Karpas-422 (cell line): ENCODE results near the gene SLC26A8. TPM values are rescaled to one million over a fixed set of nuclear protein-coding genes. Genes with fewer than 3 reads are reported as not detected.

Experiments used
- DNase-seq: peaks from one replicate; pipeline ENCODE4 v3.0.0-alpha.2; 2015
- H2AFZ ChIP-seq: fragments of 200-600 bp; sonication (generic); 2 replicates; pipeline ENCODE4 v1.6.1; 2014; ENCODE audit warnings: antibody characterized with exemption, low read length, mixed read lengths
- H3K27ac ChIP-seq: fragments of 200-600 bp; sonication (generic); 2 replicates; pipeline ENCODE4 v1.5.1; 2014; ENCODE audit warnings: mild to moderate bottlenecking, low read length, moderate library complexity
- H3K27me3 ChIP-seq: fragments of 200-600 bp; sonication (generic); 2 replicates; pipeline ENCODE4 v1.6.1; 2014; ENCODE audit warnings: low read length, mixed read lengths
- H3K36me3 ChIP-seq: fragments of 200-600 bp; sonication (generic); 2 replicates; pipeline ENCODE4 v1.6.1; 2014; ENCODE audit warnings: low read length, mixed read lengths; ENCODE audit not compliant: insufficient read depth
- H3K4me1 ChIP-seq: fragments of 200-600 bp; sonication (generic); 2 replicates; pipeline ENCODE4 v1.6.1; 2014; ENCODE audit warnings: mild to moderate bottlenecking, low read length, mixed read lengths
- H3K4me2 ChIP-seq: fragments of 200-600 bp; sonication (generic); 2 replicates; pipeline ENCODE4 v1.6.1; 2014; ENCODE audit warnings: low read length, low read depth, mild to moderate bottlenecking; ENCODE audit not compliant: poor library complexity, severe bottlenecking
- H3K4me3 ChIP-seq: fragments of 200-600 bp; sonication (generic); 2 replicates; pipeline ENCODE4 v1.5.1; 2014; ENCODE audit warnings: mild to moderate bottlenecking, antibody characterized with exemption, low read length, mixed read lengths
- H3K79me2 ChIP-seq: fragments of 200-600 bp; sonication (generic); 2 replicates; pipeline ENCODE4 v1.6.1; 2014; ENCODE audit warnings: mild to moderate bottlenecking, low read length, mixed read lengths
- H3K9ac ChIP-seq: fragments of 200-600 bp; sonication (generic); 2 replicates; pipeline ENCODE4 v1.6.0; 2014; ENCODE audit warnings: low read length
- H3K9me2 ChIP-seq: fragments of 200-600 bp; sonication (generic), shearing (Covaris generic); replicated peaks from 2 replicates; pipeline ENCODE4 v1.6.0; 2014; ENCODE audit warnings: mild to moderate bottlenecking, low read length, moderate library complexity; ENCODE audit not compliant: insufficient read depth
- H3K9me3 ChIP-seq: fragments of 300-700, 200-600 bp; sonication (generic); 2 replicates; pipeline ENCODE4 v1.6.1; 2014; ENCODE audit warnings: low read length, mixed read lengths
- H4K20me1 ChIP-seq: fragments of 200-600 bp; sonication (generic); 2 replicates; pipeline ENCODE4 v1.6.1; 2014; ENCODE audit warnings: mild to moderate bottlenecking, antibody characterized with exemption, low read length, low read depth; ENCODE audit not compliant: insufficient read depth
- total RNA-seq: library from RNA; depleted of rRNA; stranded (reverse); fragments of >200 nt; shearing (Covaris generic); gene quantifications from 2 replicates; pipeline ENCODE4 v1.2.3, GENCODE V29; 2014; ENCODE audit warnings: low replicate concordance

The SLC26A8 gene
- total RNA-seq, 1 experiment from 2014 or later = not detected

- Histone ChIP-seq H3K79me2 (peaks cover 94% of the 10 kb centered on the region), H3K4me2 (no peak overlapping the region), H3K27me3 (no peaks in the 10 kb centered on the region), H2AFZ (no peak overlapping the region), H3K9me3 (no peaks in the 10 kb centered on the region), H3K36me3 (peaks cover 14% of the 10 kb centered on the region; the same call in 1 of the 2 replicates), H3K9ac (no peak overlapping the region), H3K4me3 (no peak overlapping the region), H3K9me2 (no peaks in the 10 kb centered on the region), H3K4me1 (peaks cover 7% of the 10 kb centered on the region; the same call in 1 of the 2 replicates), H4K20me1 (no peaks in the 10 kb centered on the region), H3K27ac (no peak overlapping the region)
- no peak for DNase-seq
These were observed 25.1 kb upstream of the SLC26A8 start for GRCh38 chr6:36049582-36049981.

- H3K4me2 ChIP-seq = no peak overlapping the region
- H3K4me3 ChIP-seq = no peak overlapping the region
- no peak overlapping the region for H3K27ac ChIP-seq
- H3K36me3 ChIP-seq = no peaks in the 10 kb centered on the region
- no peak overlapping the region for H2AFZ ChIP-seq
- peaks cover 98% of the 10 kb centered on the region for H3K79me2 ChIP-seq
- DNase-seq = no peak
- no peaks in the 10 kb centered on the region; the same call in 1 of the 2 replicates for H4K20me1 ChIP-seq
- peaks cover 25% of the 10 kb centered on the region for H3K4me1 ChIP-seq
- H3K9me2 ChIP-seq = no peaks in the 10 kb centered on the region
- H3K9ac ChIP-seq = no peak overlapping the region
- no peaks in the 10 kb centered on the region for H3K27me3 ChIP-seq
- H3K9me3 ChIP-seq = no peaks in the 10 kb centered on the region
These were observed 18.3 kb upstream of the SLC26A8 start for GRCh38 chr6:36042618-36043260.

DNA sequence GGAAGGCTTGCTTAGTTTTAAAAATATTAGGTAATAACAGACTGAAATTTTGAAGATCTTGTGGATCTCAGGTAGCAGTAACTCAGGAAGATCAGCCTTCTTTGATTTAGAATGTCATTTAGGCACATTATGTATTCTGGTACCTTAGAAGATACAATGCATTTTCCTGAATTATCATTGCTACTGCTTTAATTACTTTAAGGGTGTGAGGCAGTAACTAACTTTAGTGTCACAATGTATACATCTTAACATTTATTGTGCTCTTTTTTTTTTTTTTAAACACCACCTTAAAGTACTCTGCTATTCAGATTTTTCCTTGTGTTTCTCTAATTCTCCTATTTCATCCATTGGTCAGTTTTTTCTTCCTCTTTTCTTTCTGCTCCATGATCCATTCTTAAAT is 16.5 kb upstream of the SLC26A8 start:
- Histone ChIP-seq H3K4me2 (no peak overlapping the region), H3K4me1 (peaks cover 25% of the 10 kb centered on the region), H3K79me2 (peaks cover 97% of the 10 kb centered on the region), H3K4me3 (no peak overlapping the region), H2AFZ (no peak overlapping the region), H3K9ac (no peak overlapping the region), H3K9me2 (no peaks in the 10 kb centered on the region), H3K9me3 (no peaks in the 10 kb centered on the region), H3K36me3 (no peaks in the 10 kb centered on the region), H4K20me1 (no peaks in the 10 kb centered on the region; the same call in 1 of the 2 replicates), H3K27ac (no peak overlapping the region), H3K27me3 (no peaks in the 10 kb centered on the region)
- DNase-seq = no peak

- Histone ChIP-seq H4K20me1 (no peaks in the 10 kb centered on the region; the same call in 1 of the 2 replicates), H3K4me3 (no peak overlapping the region), H3K4me2 (no peak overlapping the region), H3K9me2 (no peaks in the 10 kb centered on the region), H3K27me3 (no peaks in the 10 kb centered on the region), H3K27ac (no peak overlapping the region), H2AFZ (no peak overlapping the region), H3K9ac (no peak overlapping the region), H3K4me1 (peaks cover 25% of the 10 kb centered on the region), H3K79me2 (peaks cover 98% of the 10 kb centered on the region), H3K36me3 (no peaks in the 10 kb centered on the region), H3K9me3 (no peaks in the 10 kb centered on the region)
- DNase-seq = no peak
These were observed 14.7 kb upstream of the SLC26A8 start for GRCh38 chr6:36039112-36039511.

DNA sequence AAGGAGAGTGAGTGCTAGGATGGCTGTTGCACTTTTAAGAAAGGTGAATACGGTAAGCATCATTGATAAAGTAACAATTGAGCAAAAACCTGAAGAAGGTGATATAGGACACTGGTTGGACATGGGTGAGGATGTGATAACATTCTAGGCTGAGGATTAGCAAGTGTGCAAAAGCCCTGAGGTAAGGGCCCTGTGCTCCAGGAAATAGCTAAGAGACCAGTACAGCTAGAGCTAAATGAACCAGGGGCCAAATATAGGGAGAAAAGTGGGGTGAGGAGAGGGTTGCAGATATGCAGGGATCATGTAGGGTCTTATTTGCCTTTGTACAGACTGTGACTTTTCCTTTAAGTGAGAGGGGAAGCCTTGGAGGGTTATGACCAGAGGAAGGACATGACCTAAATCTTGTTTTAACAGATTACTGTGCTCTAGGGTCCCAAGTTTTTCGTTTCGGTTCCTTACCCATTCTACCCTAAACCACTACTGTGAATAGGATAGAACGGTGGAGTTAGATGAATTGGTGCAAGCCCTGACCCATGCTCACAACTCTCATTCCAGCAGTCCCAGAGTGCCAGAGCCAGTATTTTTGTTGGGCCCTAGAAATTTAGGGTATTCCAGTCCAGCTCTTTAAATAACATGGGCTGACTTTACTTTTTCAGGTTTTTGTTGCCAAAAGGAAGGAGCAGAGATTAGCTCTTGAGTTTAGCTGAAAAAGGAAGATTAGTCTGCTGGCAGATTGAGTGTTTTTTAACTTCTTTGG is 13.9 kb upstream of the SLC26A8 start:
- Histone ChIP-seq H3K4me2 (no peak overlapping the region), H3K27ac (no peak overlapping the region), H3K4me3 (no peak overlapping the region), H3K36me3 (no peaks in the 10 kb centered on the region), H2AFZ (no peak overlapping the region), H4K20me1 (no peaks in the 10 kb centered on the region; the same call in 1 of the 2 replicates), H3K79me2 (peaks cover 99% of the 10 kb centered on the region), H3K9me3 (no peaks in the 10 kb centered on the region), H3K9me2 (no peaks in the 10 kb centered on the region), H3K9ac (no peak overlapping the region), H3K27me3 (no peaks in the 10 kb centered on the region), H3K4me1 (peaks cover 25% of the 10 kb centered on the region)
- DNase-seq = no peak

DNA sequence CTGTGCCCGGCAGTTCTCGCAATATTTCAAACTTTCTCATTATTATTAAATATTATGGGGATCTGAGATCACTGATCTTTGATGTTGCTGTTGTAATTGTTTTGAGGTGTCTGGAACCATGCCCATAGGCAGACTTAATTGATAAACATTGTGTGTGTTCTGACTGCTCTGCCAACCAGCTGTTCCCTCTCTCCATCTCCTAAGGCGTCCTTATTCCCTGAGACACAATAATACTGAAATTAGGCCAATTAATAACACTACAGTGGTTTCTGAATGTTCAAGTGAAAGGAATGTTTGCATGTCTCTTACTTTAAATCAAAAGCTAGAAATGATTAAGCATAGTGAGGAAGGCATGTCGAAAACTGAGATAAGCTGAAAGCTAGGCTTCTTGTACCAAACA is 10.8 kb upstream of the SLC26A8 start:
- Histone ChIP-seq H3K9me3 (no peaks in the 10 kb centered on the region), H3K9ac (no peak overlapping the region), H3K9me2 (no peaks in the 10 kb centered on the region), H3K4me1 (peaks cover 33% of the 10 kb centered on the region), H2AFZ (no peak overlapping the region), H3K27ac (no peak overlapping the region), H3K4me3 (no peak overlapping the region), H3K27me3 (no peaks in the 10 kb centered on the region), H3K4me2 (no peak overlapping the region), H3K79me2 (peaks cover 99% of the 10 kb centered on the region), H4K20me1 (no peaks in the 10 kb centered on the region; the same call in 1 of the 2 replicates), H3K36me3 (no peaks in the 10 kb centered on the region)
- DNase-seq = no peak

DNA sequence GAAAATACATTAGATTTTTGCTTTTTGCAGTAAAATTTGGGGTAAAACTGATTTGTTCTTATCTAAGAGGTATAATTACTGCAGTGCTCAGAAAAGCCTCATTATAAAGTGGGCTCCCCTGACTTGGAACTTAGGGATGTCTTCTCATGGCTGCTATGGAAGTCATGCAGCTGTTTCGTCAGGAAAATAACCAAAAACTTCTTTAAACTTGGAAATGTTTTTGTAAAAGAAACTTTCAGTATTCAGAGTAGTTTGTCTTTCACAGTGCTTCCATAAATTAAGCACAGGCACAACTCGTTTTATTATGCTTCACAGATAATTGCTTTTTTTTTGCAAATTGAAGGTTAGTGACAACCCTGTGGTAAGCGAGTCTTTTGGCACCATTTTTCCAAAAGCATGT is 10.0 kb upstream of the SLC26A8 start:
- no peak for DNase-seq
- H3K27ac ChIP-seq = no peak overlapping the region
- no peaks in the 10 kb centered on the region for H3K9me2 ChIP-seq
- H3K27me3 ChIP-seq = no peaks in the 10 kb centered on the region
- peaks cover 99% of the 10 kb centered on the region for H3K79me2 ChIP-seq
- H3K4me1 ChIP-seq = peaks cover 36% of the 10 kb centered on the region
- H3K9me3 ChIP-seq = no peaks in the 10 kb centered on the region
- no peak overlapping the region for H2AFZ ChIP-seq
- H3K4me3 ChIP-seq = no peak overlapping the region
- H3K9ac ChIP-seq = no peak overlapping the region
- no peaks in the 10 kb centered on the region for H3K36me3 ChIP-seq
- H3K4me2 ChIP-seq = no peak overlapping the region
- no peaks in the 10 kb centered on the region; the same call in 1 of the 2 replicates for H4K20me1 ChIP-seq

DNA sequence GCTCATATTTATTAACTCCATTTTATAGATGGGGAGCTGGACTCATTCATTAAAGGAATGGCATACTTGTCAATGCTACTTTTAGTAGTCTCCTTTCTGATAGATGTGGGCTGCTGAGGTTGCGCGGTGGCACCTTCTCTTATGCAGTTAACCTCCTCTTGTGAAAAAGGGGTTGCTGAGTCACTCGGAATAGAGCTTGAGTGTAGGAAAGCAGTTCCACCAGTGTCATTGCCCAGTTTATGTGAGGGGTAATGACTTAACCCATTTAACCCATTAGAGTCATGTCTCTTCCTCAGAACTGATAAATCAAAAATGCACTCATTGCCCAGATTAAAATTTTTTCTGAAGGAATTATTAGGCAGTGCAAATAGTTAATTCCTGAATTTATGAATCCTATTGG is 9.5 kb upstream of the SLC26A8 start:
- no peak overlapping the region for H3K9ac ChIP-seq
- no peaks in the 10 kb centered on the region for H3K9me3 ChIP-seq
- H3K27me3 ChIP-seq = no peaks in the 10 kb centered on the region
- no peaks in the 10 kb centered on the region for H3K9me2 ChIP-seq
- peaks cover 99% of the 10 kb centered on the region for H3K79me2 ChIP-seq
- DNase-seq = no peak
- no peaks in the 10 kb centered on the region for H3K36me3 ChIP-seq
- H2AFZ ChIP-seq = no peak overlapping the region
- H3K4me1 ChIP-seq = peaks cover 34% of the 10 kb centered on the region
- no peak overlapping the region for H3K4me3 ChIP-seq
- no peak overlapping the region for H3K27ac ChIP-seq
- no peak overlapping the region for H3K4me2 ChIP-seq
- H4K20me1 ChIP-seq = no peaks in the 10 kb centered on the region
